GM23248 (cell line): ENCODE results near the gene AOC3. TPM values are rescaled to one million over a fixed set of nuclear protein-coding genes. Genes with fewer than 3 reads are reported as not detected.

ENCODE experiments used
- DNase-seq: peaks from one replicate; pipeline ENCODE4 v3.0.0-alpha.2; 2015
- H2AFZ ChIP-seq: fragments of 200-600 bp; sonication (generic); 2 replicates; pipeline ENCODE4 v1.6.1; 2016; ENCODE audit warnings: antibody characterized with exemption
- H3F3A ChIP-seq: fragments of 200-600 bp; sonication (generic); 2 replicates; pipeline ENCODE4 v1.6.1; 2016; ENCODE audit warnings: mild to moderate bottlenecking, antibody characterized with exemption, mixed run types; ENCODE audit not compliant: insufficient read depth
- H3K27ac ChIP-seq: fragments of 200-600 bp; sonication (generic); 2 replicates; pipeline ENCODE4 v1.5.1; 2016; ENCODE audit warnings: mild to moderate bottlenecking
- H3K27me3 ChIP-seq: fragments of 200-600 bp; sonication (generic); replicated peaks from 2 replicates; pipeline ENCODE4 v1.6.1; 2016; ENCODE audit warnings: mild to moderate bottlenecking; ENCODE audit not compliant: insufficient read depth
- H3K36me3 ChIP-seq: fragments of 200-600 bp; sonication (generic); 2 replicates; pipeline ENCODE4 v1.6.1; 2016; ENCODE audit warnings: low read depth, mild to moderate bottlenecking
- H3K4me1 ChIP-seq: fragments of 200-600 bp; sonication (generic); 2 replicates; pipeline ENCODE4 v1.6.1; 2016; ENCODE audit warnings: mild to moderate bottlenecking; ENCODE audit not compliant: insufficient read depth
- H3K4me2 ChIP-seq: fragments of 200-600 bp; sonication (generic); one replicate; pipeline ENCODE4 v1.6.1; 2016; ENCODE audit warnings: mild to moderate bottlenecking; ENCODE audit not compliant: unreplicated experiment
- H3K4me3 ChIP-seq: fragments of 200-600 bp; sonication (generic); 2 replicates; pipeline ENCODE4 v1.5.1; 2016; ENCODE audit warnings: mild to moderate bottlenecking
- H3K79me2 ChIP-seq: fragments of 200-600 bp; sonication (generic); 2 replicates; pipeline ENCODE4 v1.6.1; 2016; ENCODE audit warnings: mild to moderate bottlenecking; ENCODE audit not compliant: insufficient read depth
- H3K9ac ChIP-seq: fragments of 200-600 bp; sonication (generic); 2 replicates; pipeline ENCODE4 v1.6.1; 2016; ENCODE audit warnings: mild to moderate bottlenecking
- H3K9me2 ChIP-seq: fragments of 200-600 bp; sonication (generic); 2 replicates; pipeline ENCODE4 v1.6.1; 2016; ENCODE audit warnings: mixed run types, mild to moderate bottlenecking, moderate library complexity; ENCODE audit not compliant: insufficient read depth
- H3K9me3 ChIP-seq: fragments of 200-600 bp; sonication (generic); one replicate; pipeline ENCODE4 v1.6.1; 2017; ENCODE audit warnings: low read depth
- H4K20me1 ChIP-seq: fragments of 200-600 bp; sonication (generic); 2 replicates; pipeline ENCODE4 v1.6.0; 2016; ENCODE audit not compliant: insufficient read depth
- EZH2 ChIP-seq: fragments of 200-600 bp; sonication (generic); IDR thresholded peaks from 2 replicates; pipeline ENCODE4 v1.6.1; 2018; ENCODE audit warnings: antibody characterized with exemption, mild to moderate bottlenecking; ENCODE audit not compliant: insufficient read depth, poor library complexity, severe bottlenecking
- EZH2phosphoT487 ChIP-seq: fragments of 200-600 bp; sonication (generic); IDR thresholded peaks from 2 replicates; pipeline ENCODE4 v1.6.1; 2018; ENCODE audit warnings: antibody characterized with exemption, moderate library complexity, mild to moderate bottlenecking, low read depth; ENCODE audit not compliant: insufficient read depth
- WGBS, 2 experiments: methylation state at CpG; one replicate each; pipeline ENCODE4 v1.1.6; 2015 to 2017; ENCODE audit warnings: low lambda C conversion rate in 2 of 2, low coverage in 1 of 2; ENCODE audit errors: missing lambda C conversion rate in 2 of 2; 5-methylcytosine and 5-hydroxymethylcytosine counted together
- in situ Hi-C: fragments of 300-500 bp; cut with MboI; formaldehyde crosslinking; loops from 2 replicates; pipeline ENCODE4 v1.15.0; 2020
- polyA plus RNA-seq: library from polyadenylated mRNA; unstranded; fragments of >200 nt; fragmentation: Nextera tagmentation; extraction: Ambion mirVana; gene quantifications from 2 replicates; pipeline ENCODE4 v1.2.1, GENCODE V29; 2016
- total RNA-seq: library from RNA; depleted of rRNA; stranded (reverse); fragments of >200 nt; shearing (Covaris generic); gene quantifications from 2 replicates; pipeline ENCODE4 v1.2.3, GENCODE V29; 2014

The AOC3 gene
- total and polyA plus RNA-seq, 2 experiments from 2014 or later: 0.05 TPM; not detected in 1

- H3K4me2 ChIP-seq: no peak overlapping the region
- H3K9me3 ChIP-seq: no peaks in the 10 kb centered on the region
- H3K9ac ChIP-seq: no peak overlapping the region
- peaks cover 49% of the 10 kb centered on the region for H3K36me3 ChIP-seq
- peaks cover 21% of the 10 kb centered on the region for H3K79me2 ChIP-seq
- no peaks in the 10 kb centered on the region for H3K27me3 ChIP-seq
- peaks cover 48% of the 10 kb centered on the region for H3F3A ChIP-seq
- no peaks in the 10 kb centered on the region for H4K20me1 ChIP-seq
- H3K4me1 ChIP-seq: peaks cover 11% of the 10 kb centered on the region
- no peak overlapping the region for H3K4me3 ChIP-seq
- 71 to 75% methylated on average over 11 of the region's 11 CpGs for WGBS, 2 experiments
- DNase-seq: peak; percentile 63
- in situ Hi-C loops: loop anchor here (5.0 kb wide), 1 partner anchor 90 kb away; no protein-coding TSS in a partner anchor
- TF ChIP-seq EZH2phosphoT487: no peak
- TF ChIP-seq EZH2: no peak
- no peak overlapping the region for H2AFZ ChIP-seq
- H3K27ac ChIP-seq: no peak overlapping the region
- no peaks in the 10 kb centered on the region for H3K9me2 ChIP-seq
Observed at GRCh38 chr17:42841975-42842685, 8.9 kb upstream of the AOC3 start.

- H4K20me1 ChIP-seq: no peaks in the 10 kb centered on the region
- in situ Hi-C loops: loop anchor here (5.0 kb wide), 1 partner anchor 89 kb away; no protein-coding TSS in a partner anchor
- H3K36me3 ChIP-seq: peaks cover 41% of the 10 kb centered on the region
- DNase-seq: peak; percentile 81
- H3K27ac ChIP-seq: no peak overlapping the region
- no peak overlapping the region for H3K4me3 ChIP-seq
- H3F3A ChIP-seq: peaks cover 50% of the 10 kb centered on the region
- H2AFZ ChIP-seq: no peak overlapping the region
- no peaks in the 10 kb centered on the region for H3K9me2 ChIP-seq
- WGBS, 2 experiments: 36 to 43% methylated on average over 6 of the region's 6 CpGs
- H3K9me3 ChIP-seq: no peaks in the 10 kb centered on the region
- H3K27me3 ChIP-seq: no peaks in the 10 kb centered on the region
- H3K9ac ChIP-seq: no peak overlapping the region
- TF ChIP-seq EZH2phosphoT487 (no peak), EZH2 (no peak)
- H3K4me1 ChIP-seq: peaks cover 13% of the 10 kb centered on the region
- H3K4me2 ChIP-seq: no peak overlapping the region
- H3K79me2 ChIP-seq: peaks cover 9% of the 10 kb centered on the region; the same call in 1 of the 2 replicates
Observed at GRCh38 chr17:42843358-42843934, 7.6 kb upstream of the AOC3 start.

DNA sequence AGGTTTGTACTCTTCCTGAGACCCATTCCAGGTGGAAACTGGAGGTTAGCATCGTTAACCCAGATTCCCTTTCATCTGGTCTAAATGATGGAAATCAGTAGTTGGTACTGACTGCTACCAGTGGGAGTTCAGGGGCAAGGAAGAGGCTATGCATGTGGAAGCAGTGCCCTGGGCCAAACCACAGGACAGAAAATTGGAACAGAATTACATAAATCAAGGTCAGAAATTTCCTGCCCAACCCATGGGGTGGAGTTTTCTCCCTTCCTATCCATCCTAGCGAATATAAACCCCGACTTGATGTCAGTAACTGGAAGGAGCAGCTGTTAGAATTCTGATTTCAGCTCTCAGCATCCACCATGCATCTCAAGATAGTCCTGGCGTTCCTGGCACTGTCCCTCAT lies 6.7 kb upstream of the AOC3 start, which contains the start of gene AOC2:
Gene AOC2 (plus strand): TSS at position 310 of the 400 bp plus-strand sequence. CDS start 47 bp downstream, at position 357.
- peaks cover 33% of the 10 kb centered on the region for H3K36me3 ChIP-seq
- H3F3A ChIP-seq: peaks cover 42% of the 10 kb centered on the region
- 46 to 49% methylated on average over 4 of the region's 4 CpGs for WGBS, 2 experiments
- in situ Hi-C loops: loop anchor here (5.0 kb wide), 1 partner anchor 88 kb away; no protein-coding TSS in a partner anchor
- H4K20me1 ChIP-seq: no peaks in the 10 kb centered on the region
- H3K4me1 ChIP-seq: peaks cover 13% of the 10 kb centered on the region
- H3K4me3 ChIP-seq: no peak within 1 kb of the TSS
- H3K4me2 ChIP-seq: no peak within 1 kb of the TSS
- H3K27ac ChIP-seq: no peak within 1 kb of the TSS
- no peak within 1 kb of the TSS for H3K9ac ChIP-seq
- H3K9me2 ChIP-seq: no peaks in the 10 kb centered on the region
- TF ChIP-seq EZH2 (no peak), EZH2phosphoT487 (no peak)
- no peaks in the 10 kb centered on the region for H3K9me3 ChIP-seq
- no peak within 1 kb of the TSS for H2AFZ ChIP-seq
- no peak for DNase-seq
- no peaks in the 10 kb centered on the region for H3K27me3 ChIP-seq
- H3K79me2 ChIP-seq: 0 out of 2 replicates have a peak, but pooled peaks cover 5% of the 10 kb centered on the region

GRCh38 chr17:42844761-42845555 lies 6.0 kb upstream of the AOC3 start:
- H3K9me2 ChIP-seq: no peaks in the 10 kb centered on the region
- TF ChIP-seq EZH2phosphoT487 (no peak), EZH2 (no peak)
- H3K4me3 ChIP-seq: no peak overlapping the region
- peaks cover 35% of the 10 kb centered on the region for H3F3A ChIP-seq
- H3K4me1 ChIP-seq: peaks cover 13% of the 10 kb centered on the region
- no peak for DNase-seq
- in situ Hi-C loops: loop anchor here (5.0 kb wide), 1 partner anchor 87 kb away; no protein-coding TSS in a partner anchor
- WGBS, 2 experiments: 89 to 90% methylated on average over 24 of the region's 24 CpGs
- no peaks in the 10 kb centered on the region for H3K27me3 ChIP-seq
- H3K4me2 ChIP-seq: no peak overlapping the region
- peaks cover 26% of the 10 kb centered on the region for H3K36me3 ChIP-seq
- no peak overlapping the region for H3K9ac ChIP-seq
- no peak overlapping the region for H3K27ac ChIP-seq
- no peak overlapping the region for H2AFZ ChIP-seq
- no peaks in the 10 kb centered on the region for H3K79me2 ChIP-seq
- no peaks in the 10 kb centered on the region for H3K9me3 ChIP-seq
- no peaks in the 10 kb centered on the region for H4K20me1 ChIP-seq
